LHCN-M2 (cell line): Measurements from ENCODE around the gene TAS1R1. TPM values are rescaled to one million over a fixed set of nuclear protein-coding genes. Genes with fewer than 3 reads are reported as not detected.

Source experiments
- DNase-seq: peaks from one replicate; pipeline ENCODE4 v3.0.0-alpha.2; 2012; ENCODE audit warnings: low read depth
- total RNA-seq: library from RNA; depleted of rRNA; stranded (reverse); fragments of >200 nt; gene quantifications from 2 replicates; pipeline ENCODE4 v1.2.3, GENCODE V29; 2014

Gene TAS1R1
- total RNA-seq, 1 experiment from 2014 or later = 2.5 TPM

GRCh38 chr1:6570987-6571386 is 15.9 kb downstream of the TAS1R1 start:
- no peak for DNase-seq

- DNase-seq = no peak
These were observed 17.7 kb downstream of the TAS1R1 start for GRCh38 chr1:6572653-6573383.

- DNase-seq = peak; percentile 80
These were observed 19.0 kb downstream of the TAS1R1 start for GRCh38 chr1:6574025-6574620.

DNA sequence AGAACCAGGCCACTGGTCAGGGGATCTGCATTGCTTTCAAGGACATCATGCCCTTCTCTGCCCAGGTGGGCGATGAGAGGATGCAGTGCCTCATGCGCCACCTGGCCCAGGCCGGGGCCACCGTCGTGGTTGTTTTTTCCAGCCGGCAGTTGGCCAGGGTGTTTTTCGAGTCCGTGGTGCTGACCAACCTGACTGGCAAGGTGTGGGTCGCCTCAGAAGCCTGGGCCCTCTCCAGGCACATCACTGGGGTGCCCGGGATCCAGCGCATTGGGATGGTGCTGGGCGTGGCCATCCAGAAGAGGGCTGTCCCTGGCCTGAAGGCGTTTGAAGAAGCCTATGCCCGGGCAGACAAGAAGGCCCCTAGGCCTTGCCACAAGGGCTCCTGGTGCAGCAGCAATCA is 19.7 kb downstream of the TAS1R1 start:
- no peak for DNase-seq

DNA sequence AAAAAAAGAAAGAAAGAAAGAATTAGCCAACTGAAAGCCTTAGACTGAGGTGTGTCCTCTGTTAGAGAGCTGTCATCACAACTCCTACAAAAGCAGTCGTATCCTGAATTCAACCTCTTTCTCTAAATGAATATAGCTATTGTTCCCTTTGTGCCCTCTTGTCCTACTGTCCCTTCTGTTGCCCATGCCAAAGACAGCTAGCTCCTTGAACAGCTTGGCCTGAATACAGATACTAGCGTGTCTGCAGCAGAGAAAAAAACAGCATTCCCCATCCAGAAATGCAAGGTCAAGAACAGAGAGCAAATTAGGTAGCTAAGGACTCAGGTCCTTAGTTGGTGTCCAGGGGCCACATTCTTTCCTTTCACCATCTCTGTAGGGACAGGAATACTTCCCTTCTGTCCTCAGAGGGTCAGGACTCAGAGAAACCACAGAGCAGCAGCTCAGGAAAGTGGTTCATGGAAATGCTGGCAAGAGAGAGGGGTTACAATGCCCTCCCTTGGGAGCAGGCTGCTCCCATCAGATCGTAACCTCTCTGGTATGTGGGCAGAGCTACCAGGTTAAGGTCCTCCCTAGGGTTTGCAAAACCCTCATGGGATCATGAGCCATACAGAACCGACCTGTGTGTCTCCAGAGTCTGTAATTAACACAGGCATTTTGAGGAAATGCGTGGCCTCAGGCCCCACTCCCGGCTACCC is 22.9 kb downstream of the TAS1R1 start:
- DNase-seq = peak; percentile 50

DNA sequence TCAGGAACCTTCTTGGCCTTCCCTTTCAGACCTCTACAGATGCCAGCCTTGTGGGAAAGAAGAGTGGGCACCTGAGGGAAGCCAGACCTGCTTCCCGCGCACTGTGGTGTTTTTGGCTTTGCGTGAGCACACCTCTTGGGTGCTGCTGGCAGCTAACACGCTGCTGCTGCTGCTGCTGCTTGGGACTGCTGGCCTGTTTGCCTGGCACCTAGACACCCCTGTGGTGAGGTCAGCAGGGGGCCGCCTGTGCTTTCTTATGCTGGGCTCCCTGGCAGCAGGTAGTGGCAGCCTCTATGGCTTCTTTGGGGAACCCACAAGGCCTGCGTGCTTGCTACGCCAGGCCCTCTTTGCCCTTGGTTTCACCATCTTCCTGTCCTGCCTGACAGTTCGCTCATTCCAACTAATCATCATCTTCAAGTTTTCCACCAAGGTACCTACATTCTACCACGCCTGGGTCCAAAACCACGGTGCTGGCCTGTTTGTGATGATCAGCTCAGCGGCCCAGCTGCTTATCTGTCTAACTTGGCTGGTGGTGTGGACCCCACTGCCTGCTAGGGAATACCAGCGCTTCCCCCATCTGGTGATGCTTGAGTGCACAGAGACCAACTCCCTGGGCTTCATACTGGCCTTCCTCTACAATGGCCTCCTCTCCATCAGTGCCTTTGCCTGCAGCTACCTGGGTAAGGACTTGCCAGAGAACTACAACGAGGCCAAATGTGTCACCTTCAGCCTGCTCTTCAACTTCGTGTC is 23.7 kb downstream of the TAS1R1 start:
- no peak for DNase-seq

- peak; percentile 95 for DNase-seq
These were observed 24.4 kb downstream of the TAS1R1 start, which contains the start of gene ZBTB48 for GRCh38 chr1:6579374-6580118. TSS of gene ZBTB48 (plus strand) at chr1:6579994. CDS start at chr1:6580610, 616 bp downstream.

DNA sequence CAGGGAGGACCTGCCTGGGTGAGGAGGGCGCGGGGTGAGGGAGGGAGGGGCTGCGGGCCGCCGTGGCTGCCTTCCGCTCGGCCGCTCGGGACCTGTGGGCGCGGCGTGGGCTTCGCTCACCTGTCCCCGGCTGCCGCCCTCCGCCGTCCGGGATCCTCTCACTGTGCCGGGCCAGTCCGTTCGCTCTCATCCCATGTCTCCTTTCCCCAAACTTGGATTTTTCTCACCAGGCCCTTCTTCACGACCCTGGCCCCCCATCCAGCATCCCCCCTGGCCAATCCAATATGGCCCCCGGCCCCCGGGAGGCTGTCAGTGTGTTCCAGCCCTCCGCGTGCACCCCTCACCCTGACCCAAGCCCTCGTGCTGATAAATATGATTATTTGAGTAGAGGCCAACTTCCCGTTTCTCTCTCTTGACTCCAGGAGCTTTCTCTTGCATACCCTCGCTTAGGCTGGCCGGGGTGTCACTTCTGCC is 25.0 kb downstream of the TAS1R1 start:
- no peak for DNase-seq

DNA sequence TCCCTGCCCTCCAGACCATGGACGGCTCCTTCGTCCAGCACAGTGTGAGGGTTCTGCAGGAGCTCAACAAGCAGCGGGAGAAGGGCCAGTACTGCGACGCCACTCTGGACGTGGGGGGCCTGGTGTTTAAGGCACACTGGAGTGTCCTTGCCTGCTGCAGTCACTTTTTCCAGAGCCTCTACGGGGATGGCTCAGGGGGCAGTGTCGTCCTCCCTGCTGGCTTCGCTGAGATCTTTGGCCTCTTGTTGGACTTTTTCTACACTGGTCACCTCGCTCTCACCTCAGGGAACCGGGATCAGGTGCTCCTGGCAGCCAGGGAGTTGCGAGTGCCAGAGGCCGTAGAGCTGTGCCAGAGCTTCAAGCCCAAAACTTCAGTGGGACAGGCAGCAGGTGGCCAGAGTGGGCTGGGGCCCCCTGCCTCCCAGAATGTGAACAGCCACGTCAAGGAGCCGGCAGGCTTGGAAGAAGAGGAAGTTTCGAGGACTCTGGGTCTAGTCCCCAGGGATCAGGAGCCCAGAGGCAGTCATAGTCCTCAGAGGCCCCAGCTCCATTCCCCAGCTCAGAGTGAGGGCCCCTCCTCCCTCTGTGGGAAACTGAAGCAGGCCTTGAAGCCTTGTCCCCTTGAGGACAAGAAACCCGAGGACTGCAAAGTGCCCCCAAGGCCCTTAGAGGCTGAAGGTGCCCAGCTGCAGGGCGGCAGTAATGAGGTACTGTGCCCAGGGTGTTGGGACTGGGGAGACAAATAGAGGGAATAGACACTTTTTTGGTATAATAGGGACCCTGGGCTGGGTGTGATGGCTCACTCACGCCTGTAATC is 25.7 kb downstream of the TAS1R1 start:
- DNase-seq = no peak

- DNase-seq = no peak
These were observed 26.6 kb downstream of the TAS1R1 start for GRCh38 chr1:6581561-6582305.

DNA sequence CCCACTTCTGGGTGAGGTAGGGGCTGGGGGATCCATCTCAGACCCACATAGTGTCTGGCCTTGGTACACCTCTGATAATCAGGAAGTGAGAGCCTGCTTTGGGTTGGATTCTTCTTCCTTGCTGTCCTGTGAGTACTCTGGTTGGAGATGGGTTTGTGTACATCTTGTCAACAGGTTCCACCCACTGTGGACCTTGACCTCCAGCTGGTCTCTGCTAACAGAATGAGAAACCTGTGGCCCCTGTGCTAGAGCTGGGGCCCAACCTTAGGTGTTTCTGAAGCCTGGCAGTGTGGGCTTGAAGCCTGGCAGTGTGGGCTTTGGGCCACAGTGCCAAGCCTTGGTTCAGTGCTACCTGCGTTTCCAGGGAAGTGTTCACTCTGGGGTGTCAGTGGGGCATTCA is 27.3 kb downstream of the TAS1R1 start:
- DNase-seq = no peak

- no peak for DNase-seq
These were observed 29.3 kb downstream of the TAS1R1 start for GRCh38 chr1:6584126-6585080.

DNA sequence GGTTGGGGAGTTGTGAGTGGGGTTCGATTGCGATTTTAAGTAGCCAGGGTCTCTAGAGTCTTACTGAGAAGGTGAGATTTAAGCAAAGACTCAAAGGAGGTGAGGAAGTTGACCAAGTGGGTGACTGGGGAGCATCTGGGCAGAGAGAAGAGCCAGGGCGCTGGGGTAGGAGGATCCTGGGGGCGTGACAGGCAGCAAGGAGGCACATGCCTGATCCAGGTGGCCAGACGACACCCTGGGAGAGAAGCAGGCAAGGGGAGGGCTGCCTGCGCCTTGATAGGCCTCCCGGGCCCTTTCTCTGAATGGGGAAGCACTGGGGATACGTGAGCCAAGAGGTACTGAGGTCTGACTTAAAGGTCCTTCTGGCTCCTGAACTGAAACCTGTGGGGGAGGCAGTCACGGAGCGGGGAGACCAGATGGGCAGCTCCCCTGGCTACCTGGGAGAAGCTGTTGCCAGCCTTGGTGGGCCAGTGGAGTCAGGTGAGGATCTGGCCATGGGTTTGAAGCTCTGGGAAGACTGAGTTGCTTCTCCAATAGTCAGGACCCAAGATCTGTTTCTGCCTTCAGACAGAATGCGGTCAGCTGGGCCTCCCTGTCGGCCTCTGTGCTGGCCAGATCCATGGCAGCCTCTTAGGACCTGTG is 30.1 kb downstream of the TAS1R1 start:
- no peak for DNase-seq

GRCh38 chr1:6585841-6586240 is 30.7 kb downstream of the TAS1R1 start:
- no peak for DNase-seq

DNA sequence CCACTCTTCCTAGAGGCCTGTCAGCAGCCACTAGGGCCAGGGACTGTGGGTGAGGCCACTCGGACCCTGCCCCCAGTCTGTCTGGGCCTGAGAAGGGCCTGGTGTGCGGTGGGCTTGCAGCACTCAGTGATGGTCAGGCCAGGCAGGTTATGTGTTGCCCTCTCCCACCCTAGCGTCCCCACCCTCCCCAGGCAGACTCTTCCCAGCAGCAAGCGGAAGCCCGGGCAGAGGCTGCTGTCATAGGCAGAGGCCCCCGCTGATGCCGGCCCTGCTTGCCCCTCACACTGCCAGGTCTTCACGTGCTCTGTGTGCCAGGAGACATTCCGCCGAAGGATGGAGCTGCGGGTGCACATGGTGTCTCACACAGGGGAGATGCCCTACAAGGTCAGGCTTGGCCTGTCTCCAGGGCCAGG is 31.3 kb downstream of the TAS1R1 start:
- no peak for DNase-seq

- DNase-seq = peak; percentile 47
These were observed 32.3 kb downstream of the TAS1R1 start for GRCh38 chr1:6587261-6588005.
